CD14-positive monocyte (primary cell): ENCODE data around the gene KDM1B. TPM values are rescaled to one million over a fixed set of nuclear protein-coding genes. Genes with fewer than 3 reads are reported as not detected.

Experiments
- DNase-seq, 3 donors: peaks; one replicate each; pipeline ENCODE4 v3.0.0-alpha.2; 2011 to 2022
- H2AFZ ChIP-seq: 2 replicates; pipeline ENCODE4 v1.6.0; 2012; ENCODE audit warnings: mild to moderate bottlenecking, low read depth, low read length, inconsistent platforms; ENCODE audit not compliant: insufficient read depth, poor library complexity, severe bottlenecking
- H3K27ac ChIP-seq, 2 donors: 1 replicate in 1 of 2; 2 replicates in 1 of 2; pipeline ENCODE4 v1.5.1; 2012 to 2013; ENCODE audit warnings: low read length in 2 of 2, control low read depth in 1 of 2, inconsistent platforms in 1 of 2, low read depth in 1 of 2, mild to moderate bottlenecking in 1 of 2
- H3K27me3 ChIP-seq, 2 donors: one replicate each; pipeline versions ENCODE4 v1.6.0 to v1.6.1; 2011 to 2013; ENCODE audit warnings: low read length in 2 of 2; ENCODE audit not compliant: control insufficient read depth in 2 of 2, insufficient read depth in 2 of 2
- H3K36me3 ChIP-seq, 2 donors: replicated peaks in 1 of 2; 1 replicate in 1 of 2; 2 replicates in 1 of 2; pipeline versions ENCODE4 v1.5.1 to v1.6.1; 2012 to 2013; ENCODE audit warnings: low read length in 2 of 2, control low read depth in 1 of 2, inconsistent platforms in 1 of 2, mild to moderate bottlenecking in 1 of 2; ENCODE audit not compliant: insufficient read depth in 2 of 2, control insufficient read depth in 1 of 2
- H3K4me1 ChIP-seq, 2 donors: 1 replicate in 1 of 2; 2 replicates in 1 of 2; pipeline versions ENCODE4 v1.5.1 to v1.6.1; 2012 to 2013; ENCODE audit warnings: low read length in 2 of 2, control low read depth in 1 of 2, inconsistent platforms in 1 of 2, mild to moderate bottlenecking in 1 of 2, moderate library complexity in 1 of 2; ENCODE audit not compliant: insufficient read depth in 2 of 2, control insufficient read depth in 1 of 2
- H3K4me2 ChIP-seq: replicated peaks from 2 replicates; pipeline ENCODE3; 2012; ENCODE audit warnings: low read length, moderate library complexity, mild to moderate bottlenecking; ENCODE audit not compliant: poor library complexity, severe bottlenecking; ENCODE audit errors: extremely low read depth
- H3K4me3 ChIP-seq, 3 experiments: fragments of 200-600 bp in 1 of 3; sonication (generic) in 1 of 3; replicated peaks in 1 of 3; 1 replicate in 2 of 3; 2 replicates in 1 of 3; pipeline ENCODE4 v1.5.1; 2011 to 2013; ENCODE audit warnings: low read length in 3 of 3, mild to moderate bottlenecking in 3 of 3, control low read depth in 2 of 3, low read depth in 2 of 3, inconsistent platforms in 1 of 3, moderate library complexity in 1 of 3
- H3K79me2 ChIP-seq: 2 replicates; pipeline ENCODE4 v1.6.0; 2012; ENCODE audit warnings: mild to moderate bottlenecking, control low read depth, inconsistent platforms, low read length, moderate library complexity; ENCODE audit not compliant: insufficient read depth
- H3K9ac ChIP-seq: 2 replicates; pipeline ENCODE4 v1.6.0; 2017; ENCODE audit warnings: low read length, mild to moderate bottlenecking; ENCODE audit not compliant: insufficient read depth, poor library complexity, severe bottlenecking
- H3K9me3 ChIP-seq, 2 donors: replicated peaks in 1 of 2; 1 replicate in 1 of 2; 2 replicates in 1 of 2; pipeline versions ENCODE4 v1.5.1 to v1.6.1; 2012 to 2013; ENCODE audit warnings: low read length in 2 of 2, control low read depth in 1 of 2; ENCODE audit not compliant: control insufficient read depth in 1 of 2, insufficient read depth in 1 of 2
- H4K20me1 ChIP-seq: 2 replicates; pipeline ENCODE4 v1.6.0; 2012; ENCODE audit warnings: mild to moderate bottlenecking, low read length, control low read depth, moderate library complexity; ENCODE audit not compliant: insufficient read depth
- H3K27ac Mint-ChIP-seq, 7 donors: one replicate each; pipeline ENCODE4 v1.8.0; 2020; ENCODE audit warnings: mild to moderate bottlenecking in 7 of 7, mixed read lengths in 7 of 7, moderate library complexity in 6 of 7, inconsistent platforms in 2 of 7
- H3K27me3 Mint-ChIP-seq, 3 donors: one replicate each; pipeline ENCODE4 v1.8.0; 2021 to 2022; ENCODE audit warnings: low read depth in 3 of 3, mild to moderate bottlenecking in 3 of 3, mixed read lengths in 3 of 3, moderate library complexity in 3 of 3, inconsistent platforms in 1 of 3
- H3K36me3 Mint-ChIP-seq, 2 donors: one replicate each; pipeline ENCODE4 v1.8.0; 2020; ENCODE audit warnings: mixed read lengths in 2 of 2, inconsistent platforms in 1 of 2, mild to moderate bottlenecking in 1 of 2
- H3K4me1 Mint-ChIP-seq: one replicate; pipeline ENCODE4 v1.8.0; 2020; ENCODE audit warnings: mild to moderate bottlenecking, mixed read lengths
- H3K4me3 Mint-ChIP-seq, 2 donors: one replicate each; pipeline ENCODE4 v1.8.0; 2020; ENCODE audit warnings: mild to moderate bottlenecking in 2 of 2, mixed read lengths in 2 of 2, moderate library complexity in 1 of 2
- H3K9me3 Mint-ChIP-seq, 7 donors: one replicate each; pipeline ENCODE4 v1.8.0; 2020 to 2022; ENCODE audit warnings: mixed read lengths in 7 of 7, mild to moderate bottlenecking in 6 of 7, moderate library complexity in 6 of 7, inconsistent platforms in 2 of 7
- WGBS: methylation state at CpG from one replicate; pipeline ENCODE4 v1.1.5; 2013; ENCODE audit warnings: missing lambda C conversion rate; ENCODE audit not compliant: insufficient coverage; 5-methylcytosine and 5-hydroxymethylcytosine counted together
- intact Hi-C, 2 donors: fragments of 100-400 bp; cut with micrococcal nuclease; formaldehyde crosslinking; loops; one replicate each; pipeline versions ENCODE4 v1.15.0 to v1.15.1; 2023
- polyA plus RNA-seq, 3 donors: library from polyadenylated mRNA; depleted of rRNA in 1 of 3; unstranded in 2 of 3; stranded (reverse) in 1 of 3; fragments of 300-500 nt in 2 of 3; fragments of >200 nt in 1 of 3; fragmentation: Illumina TruSeq in 2 of 3; gene quantifications; 1 replicate in 2 of 3; 2 replicates in 1 of 3; pipeline ENCODE4 v1.2.3, GENCODE V29; 2012 to 2021
- TF ChIP-seq, protein P1 (sequence below): fragments of 200-600 bp; IDR thresholded peaks from one replicate; pipeline ENCODE4 v1.8.0; 2022; ENCODE audit warnings: antibody characterized with exemption, mild to moderate bottlenecking

The KDM1B gene
- polyA plus RNA-seq, 3 donors: 4.4 to 50.8 (median 24.1) TPM

DNA sequence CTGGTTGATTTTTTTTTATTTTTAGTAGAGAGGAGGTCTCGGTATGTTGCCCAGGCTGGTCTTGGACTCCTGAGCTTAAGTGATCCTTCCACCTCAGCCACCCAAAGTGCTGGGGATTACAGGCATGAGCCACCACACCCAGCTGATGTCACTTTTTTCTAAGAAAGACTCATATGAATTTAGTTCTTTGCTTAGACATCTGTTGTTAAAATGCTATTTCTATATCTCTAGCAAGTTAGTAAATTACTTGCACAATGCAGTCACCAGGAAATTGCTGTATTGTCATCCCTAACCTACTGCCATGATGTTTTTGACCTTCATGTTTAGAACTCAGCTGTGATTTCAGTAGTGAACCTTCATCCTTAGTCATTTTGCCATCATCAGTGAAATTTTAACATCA is 5.7 kb downstream of the KDM1B start:
- Histone ChIP-seq H3K27me3 (no peaks in the 10 kb centered on the region), H3K4me3 (peak overlapping the region in 1 of 3 experiments; percentile 10), H3K79me2 (peaks cover 79% of the 10 kb centered on the region), H3K27ac (peak overlapping the region in 1 of 2 donors; percentile 83), H3K9me3 (no peaks in the 10 kb centered on the region), H4K20me1 (peaks cover 13% of the 10 kb centered on the region), H2AFZ (no peak overlapping the region), H3K9ac (no peak overlapping the region), H3K36me3 (peaks cover 52 to 66% of the 10 kb centered on the region in 2 donors), H3K4me2 (no peak overlapping the region), H3K4me1 (peaks cover 23 to 52% of the 10 kb centered on the region in 2 donors)
- Mint-ChIP-seq H3K36me3 (peaks cover 54 to 77% of the 10 kb centered on the region in 2 donors), H3K27ac (peak overlapping the region; percentile 33 to 93 (median 85)), H3K4me1 (peaks cover 32% of the 10 kb centered on the region), H3K9me3 (peaks cover 0 to 2% (median 0%) of the 10 kb centered on the region in 7 donors), H3K27me3 (no peaks in the 10 kb centered on the region), H3K4me3 (no peak overlapping the region)
- WGBS: no CpG with 5 or more reads among the region's 1 CpG
- intact Hi-C loops: no loop called here
- TF ChIP-seq, protein P1, sequence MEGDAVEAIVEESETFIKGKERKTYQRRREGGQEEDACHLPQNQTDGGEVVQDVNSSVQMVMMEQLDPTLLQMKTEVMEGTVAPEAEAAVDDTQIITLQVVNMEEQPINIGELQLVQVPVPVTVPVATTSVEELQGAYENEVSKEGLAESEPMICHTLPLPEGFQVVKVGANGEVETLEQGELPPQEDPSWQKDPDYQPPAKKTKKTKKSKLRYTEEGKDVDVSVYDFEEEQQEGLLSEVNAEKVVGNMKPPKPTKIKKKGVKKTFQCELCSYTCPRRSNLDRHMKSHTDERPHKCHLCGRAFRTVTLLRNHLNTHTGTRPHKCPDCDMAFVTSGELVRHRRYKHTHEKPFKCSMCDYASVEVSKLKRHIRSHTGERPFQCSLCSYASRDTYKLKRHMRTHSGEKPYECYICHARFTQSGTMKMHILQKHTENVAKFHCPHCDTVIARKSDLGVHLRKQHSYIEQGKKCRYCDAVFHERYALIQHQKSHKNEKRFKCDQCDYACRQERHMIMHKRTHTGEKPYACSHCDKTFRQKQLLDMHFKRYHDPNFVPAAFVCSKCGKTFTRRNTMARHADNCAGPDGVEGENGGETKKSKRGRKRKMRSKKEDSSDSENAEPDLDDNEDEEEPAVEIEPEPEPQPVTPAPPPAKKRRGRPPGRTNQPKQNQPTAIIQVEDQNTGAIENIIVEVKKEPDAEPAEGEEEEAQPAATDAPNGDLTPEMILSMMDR: no peak
- peak in 1 of 3 donors; percentile 37 for DNase-seq

DNA sequence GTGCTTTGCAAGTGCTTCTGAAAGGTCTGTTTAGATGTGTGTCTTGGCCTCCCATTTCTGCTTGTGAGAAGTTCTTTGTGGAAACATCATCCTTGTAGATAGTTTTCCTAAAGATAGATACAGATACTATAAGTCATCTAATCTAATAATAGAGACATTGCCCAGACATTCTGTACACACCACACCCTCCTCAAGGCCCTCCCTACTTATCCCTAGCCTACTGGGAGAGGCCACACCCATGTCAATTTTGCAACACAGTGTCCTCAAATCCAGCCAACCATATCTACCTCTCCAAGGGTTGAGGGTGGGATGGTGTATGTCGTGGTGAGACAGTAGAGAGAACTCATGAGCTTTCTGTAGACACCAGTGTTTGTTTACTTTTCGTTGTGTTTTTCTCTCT is 6.2 kb downstream of the KDM1B start:
- H3K79me2 ChIP-seq: peaks cover 73% of the 10 kb centered on the region
- H3K4me1 Mint-ChIP-seq: peaks cover 31% of the 10 kb centered on the region
- H3K27ac Mint-ChIP-seq: peak overlapping the region; percentile 33 to 93 (median 85)
- H3K4me1 ChIP-seq: peaks cover 25 to 54% of the 10 kb centered on the region in 2 donors
- no peak overlapping the region for H3K4me2 ChIP-seq
- no CpG with 5 or more reads among the region's 2 CpGs for WGBS
- H3K9me3 ChIP-seq: no peaks in the 10 kb centered on the region
- intact Hi-C loops: no loop called here
- H3K27ac ChIP-seq: peak overlapping the region in 1 of 2 donors; percentile 83
- H3K27me3 ChIP-seq: no peaks in the 10 kb centered on the region
- no peaks in the 10 kb centered on the region for H3K27me3 Mint-ChIP-seq
- H4K20me1 ChIP-seq: peaks cover 11% of the 10 kb centered on the region
- peaks cover 0 to 2% (median 0%) of the 10 kb centered on the region in 7 donors for H3K9me3 Mint-ChIP-seq
- no peak overlapping the region for H3K9ac ChIP-seq
- H3K4me3 Mint-ChIP-seq: no peak overlapping the region
- H2AFZ ChIP-seq: no peak overlapping the region
- peaks cover 52 to 66% of the 10 kb centered on the region in 2 donors for H3K36me3 ChIP-seq
- TF ChIP-seq, protein P1: no peak
- peak overlapping the region in 1 of 3 experiments; percentile 10 for H3K4me3 ChIP-seq
- DNase-seq: no peak
- peaks cover 52 to 77% of the 10 kb centered on the region in 2 donors for H3K36me3 Mint-ChIP-seq
